Lung microvascular endothelial cell (primary cell): Measurements from ENCODE around the gene CPLANE2. TPM values are rescaled to one million over a fixed set of nuclear protein-coding genes. Genes with fewer than 3 reads are reported as not detected.
A peak's percentile ranks its signal among the peaks of the same experiment; 100 is the strongest.
"Not testable (repeated sequence)": the region's sequence is repeated elsewhere in the genome, so short reads cannot be mapped to it uniquely, and the experiment has no call there.

ENCODE experiments used
- DNase-seq, 2 donors: peaks; one replicate each; pipeline versions ENCODE4 v3.0.0 to v3.0.0-alpha.2; 2010; ENCODE audit warnings: low read depth in 2 of 2
- total RNA-seq: library from RNA; depleted of rRNA; stranded (reverse); fragments of >200 nt; gene quantifications from 2 replicates; pipeline ENCODE4 v1.2.1, GENCODE V29; 2014

The CPLANE2 gene
- total RNA-seq, 1 donor from 2014 or later, result 6.7 TPM

DNA sequence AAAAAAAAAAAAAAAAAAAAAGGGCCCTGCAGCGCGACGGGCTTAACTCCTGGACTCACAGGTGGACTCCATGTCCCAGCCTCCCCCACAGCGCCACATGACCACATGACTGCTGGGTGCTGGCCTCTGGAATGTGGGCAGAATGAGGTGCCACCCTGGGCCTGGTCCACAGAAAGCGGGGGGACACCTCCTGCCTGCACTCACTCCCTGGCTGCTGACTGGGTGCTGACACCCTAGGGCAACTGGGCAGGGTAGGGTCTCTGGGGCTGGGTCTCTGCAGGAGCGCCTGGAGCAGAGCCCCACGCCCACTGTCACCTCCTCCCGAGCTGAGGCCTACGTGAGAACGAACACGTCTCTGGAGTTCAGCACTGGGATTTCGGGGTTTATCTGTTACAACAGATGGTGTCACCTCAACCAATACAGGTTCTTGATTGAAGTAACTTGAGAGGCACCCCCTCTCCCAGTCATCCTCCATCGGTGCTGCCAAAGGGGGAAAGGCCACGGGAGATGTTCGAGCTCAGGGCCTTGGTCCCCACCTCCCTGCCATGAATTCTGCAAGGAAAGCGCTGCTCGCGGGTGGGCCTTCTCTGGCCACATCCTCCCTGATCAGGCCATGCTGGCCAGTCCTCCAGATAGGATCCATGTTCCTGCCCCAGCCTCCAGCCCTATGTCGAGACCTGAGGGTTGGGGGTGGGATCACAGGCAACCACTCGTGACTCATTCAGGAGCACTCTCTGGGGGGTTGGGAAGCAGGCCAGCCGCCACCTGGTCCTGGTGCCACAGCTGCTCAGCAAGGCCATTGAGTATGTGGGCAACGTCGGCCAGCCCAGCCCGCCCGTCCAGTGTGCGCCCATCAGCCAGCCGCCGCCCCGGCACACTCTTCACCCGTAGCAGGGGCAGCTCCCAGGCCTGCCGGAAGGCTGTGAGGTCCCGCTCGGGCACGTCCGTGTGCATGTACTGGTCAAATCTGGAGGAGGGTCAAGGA, 5.4 kb downstream of the CPLANE2 start:
- no peak for DNase-seq

GRCh38 chr1:16230744-16231143, 6.2 kb downstream of the CPLANE2 start:
- no peak for DNase-seq

DNA sequence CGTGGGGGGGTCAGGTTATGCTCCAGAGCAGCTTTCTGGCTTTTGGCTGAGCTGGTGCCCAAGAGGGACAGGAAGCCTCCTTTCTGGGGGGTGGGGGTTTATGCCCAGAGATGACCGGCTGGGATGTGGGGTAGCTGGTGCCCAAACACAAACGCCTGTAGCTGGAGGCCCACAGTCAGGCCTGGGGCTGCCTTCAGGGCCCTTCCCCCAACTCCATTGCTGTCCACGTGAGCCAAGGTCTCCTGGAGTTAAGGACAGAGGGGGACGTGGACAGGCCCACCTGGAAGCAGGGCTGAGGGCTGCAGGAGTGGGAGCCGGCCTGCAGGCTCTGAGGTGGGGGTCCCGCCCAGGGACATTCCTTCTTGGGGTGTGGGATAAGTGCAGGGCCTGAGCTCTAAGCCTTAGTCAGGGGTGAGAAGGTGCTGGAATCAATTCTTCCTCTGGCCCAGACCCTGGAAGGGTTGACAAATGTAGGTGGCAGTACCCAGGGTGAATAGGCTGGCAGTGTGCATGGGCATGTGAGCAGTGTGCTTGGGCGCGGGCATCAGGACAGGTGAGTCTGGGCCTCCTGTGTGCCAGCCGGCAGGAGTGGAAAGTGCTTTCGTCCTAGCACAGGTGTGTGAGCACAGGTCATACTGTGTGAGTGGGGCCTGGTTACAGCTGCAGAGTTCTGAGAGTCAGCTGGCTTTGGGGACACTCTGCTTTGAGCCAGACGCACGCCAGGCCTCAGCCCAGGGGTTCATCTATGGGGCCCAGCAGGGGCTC, 6.8 kb downstream of the CPLANE2 start:
- no peak for DNase-seq

DNA sequence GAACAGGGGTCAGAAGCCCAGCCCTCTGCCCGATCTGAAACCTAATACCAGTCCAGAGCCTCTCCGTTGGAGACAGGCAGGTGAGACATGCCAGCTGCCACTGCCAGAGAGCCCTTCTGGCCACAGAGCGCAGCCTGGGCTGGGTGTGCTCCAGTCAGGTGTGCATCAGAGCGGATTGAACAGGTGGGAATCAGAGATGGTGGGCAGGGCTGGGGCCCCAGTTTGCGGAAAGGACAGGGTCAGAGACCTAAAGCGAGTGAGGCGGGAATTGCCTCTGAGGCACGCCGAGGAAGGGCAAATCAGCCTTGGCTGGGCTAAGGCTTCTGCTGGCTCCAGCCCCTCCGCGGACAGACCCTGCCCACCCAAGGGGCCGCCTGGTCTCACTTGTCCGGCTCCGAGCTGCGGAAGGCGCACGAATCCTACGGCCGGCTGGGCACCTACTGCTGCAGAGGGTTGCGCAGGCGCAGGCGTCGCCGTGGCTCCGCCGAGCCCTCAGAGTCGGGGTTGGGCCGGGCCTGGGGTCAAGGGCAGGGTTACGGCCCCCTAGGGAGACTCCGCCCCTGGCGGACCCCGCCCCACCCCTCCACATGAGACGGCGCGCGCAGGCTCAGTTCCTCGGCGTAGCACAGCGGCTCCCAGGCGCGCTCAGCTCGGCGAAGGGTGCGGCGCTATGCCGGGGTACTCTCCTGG, 10.3 kb downstream of the CPLANE2 start:
- no peak for DNase-seq

DNA sequence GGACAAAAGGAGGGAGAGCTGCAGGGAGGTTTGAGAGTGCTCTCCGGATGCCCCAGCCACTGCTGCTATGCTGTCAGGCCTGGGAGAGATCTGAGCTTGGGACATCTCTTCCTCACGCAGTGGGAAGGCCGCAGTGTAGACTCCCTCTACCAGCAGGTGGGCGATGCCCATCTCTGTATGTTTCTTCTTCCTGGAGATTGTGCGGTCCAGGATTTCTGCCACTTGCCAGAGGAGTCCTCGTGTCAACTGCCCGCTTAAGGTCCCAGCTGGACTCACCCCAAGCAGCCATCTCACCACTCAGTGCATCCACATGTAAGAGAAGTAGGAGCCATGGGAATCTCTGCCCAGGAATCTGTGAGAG, 10.9 kb downstream of the CPLANE2 start:
- DNase-seq, result no peak

- DNase-seq, result no peak
Observed at GRCh38 chr1:16224472-16224871, 12.5 kb downstream of the CPLANE2 start.

DNA sequence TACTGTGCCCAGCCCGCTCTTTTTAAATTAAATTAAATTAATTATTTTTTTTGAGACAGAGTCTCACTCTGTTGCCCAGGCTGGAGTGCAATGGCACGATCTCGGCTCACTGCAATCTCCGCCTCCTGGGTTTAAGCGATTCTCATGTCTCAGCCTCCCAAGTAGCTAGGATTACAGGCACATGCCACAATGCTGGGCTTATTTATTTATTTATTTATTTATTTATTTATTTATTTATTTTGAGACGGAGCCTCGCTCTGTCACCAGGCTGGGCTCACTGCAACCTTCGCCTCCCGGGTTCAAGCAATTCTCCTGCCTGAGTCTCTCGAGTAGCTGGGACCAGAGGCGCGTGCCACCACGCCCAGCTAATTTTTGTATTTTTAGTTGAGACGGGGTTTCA, 14.3 kb downstream of the CPLANE2 start:
- DNase-seq, result not testable (repeated sequence)

- DNase-seq, result no peak
Observed at GRCh38 chr1:16221499-16221898, 15.5 kb downstream of the CPLANE2 start.

- DNase-seq, result no peak
Observed at GRCh38 chr1:16219968-16220500, 16.9 kb downstream of the CPLANE2 start.

DNA sequence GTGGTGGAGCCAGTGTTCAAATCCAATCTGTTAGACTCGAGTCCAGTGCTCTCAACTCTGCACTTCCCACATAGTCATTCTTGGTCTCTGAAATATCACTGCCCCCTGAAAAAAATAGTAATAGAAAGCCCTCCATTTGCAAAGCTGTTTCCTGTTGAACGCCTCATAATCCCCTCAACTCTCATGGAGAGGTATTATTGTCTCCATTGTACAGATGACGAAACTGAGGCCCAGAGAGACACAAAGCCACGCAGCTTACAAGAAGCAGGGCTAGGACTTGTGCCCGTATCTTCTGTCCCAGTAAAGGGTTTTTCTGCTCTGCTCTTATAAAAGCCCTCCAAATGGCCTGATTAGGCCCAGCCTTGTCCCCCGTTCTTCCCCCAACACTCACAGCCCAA, 18.3 kb downstream of the CPLANE2 start:
- DNase-seq, result no peak

DNA sequence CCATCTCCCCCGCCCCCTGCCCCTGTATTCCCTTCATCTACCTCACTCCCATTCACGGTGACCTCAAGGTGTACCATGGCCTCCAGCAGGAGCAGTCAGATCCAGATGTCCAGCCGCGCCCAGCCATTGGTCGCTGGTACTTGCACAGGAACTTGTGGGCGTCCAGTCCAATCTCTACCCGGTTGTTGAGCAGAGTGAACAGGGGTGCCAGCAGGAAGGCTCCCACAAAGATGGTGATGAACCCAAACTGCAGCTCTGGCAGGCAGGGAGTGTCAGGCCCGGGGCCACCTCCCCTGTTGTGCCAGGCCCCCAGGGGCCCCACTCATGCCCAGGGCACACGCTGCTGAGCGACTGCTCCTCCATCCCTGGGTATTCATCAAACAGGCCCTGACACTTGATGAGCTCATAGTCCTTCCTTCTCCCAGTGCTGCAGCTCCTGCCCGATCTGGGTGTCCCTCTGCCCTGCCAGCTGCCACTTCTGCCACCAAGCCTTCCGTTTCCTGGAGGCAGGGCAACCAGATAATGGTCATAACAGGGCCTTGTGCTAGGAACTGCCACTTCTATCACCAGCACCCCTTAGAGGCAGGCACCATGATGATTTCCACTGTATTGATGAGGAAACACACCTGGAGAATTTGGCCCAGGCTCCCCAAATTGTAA, 18.8 kb downstream of the CPLANE2 start:
- DNase-seq, result no peak

DNA sequence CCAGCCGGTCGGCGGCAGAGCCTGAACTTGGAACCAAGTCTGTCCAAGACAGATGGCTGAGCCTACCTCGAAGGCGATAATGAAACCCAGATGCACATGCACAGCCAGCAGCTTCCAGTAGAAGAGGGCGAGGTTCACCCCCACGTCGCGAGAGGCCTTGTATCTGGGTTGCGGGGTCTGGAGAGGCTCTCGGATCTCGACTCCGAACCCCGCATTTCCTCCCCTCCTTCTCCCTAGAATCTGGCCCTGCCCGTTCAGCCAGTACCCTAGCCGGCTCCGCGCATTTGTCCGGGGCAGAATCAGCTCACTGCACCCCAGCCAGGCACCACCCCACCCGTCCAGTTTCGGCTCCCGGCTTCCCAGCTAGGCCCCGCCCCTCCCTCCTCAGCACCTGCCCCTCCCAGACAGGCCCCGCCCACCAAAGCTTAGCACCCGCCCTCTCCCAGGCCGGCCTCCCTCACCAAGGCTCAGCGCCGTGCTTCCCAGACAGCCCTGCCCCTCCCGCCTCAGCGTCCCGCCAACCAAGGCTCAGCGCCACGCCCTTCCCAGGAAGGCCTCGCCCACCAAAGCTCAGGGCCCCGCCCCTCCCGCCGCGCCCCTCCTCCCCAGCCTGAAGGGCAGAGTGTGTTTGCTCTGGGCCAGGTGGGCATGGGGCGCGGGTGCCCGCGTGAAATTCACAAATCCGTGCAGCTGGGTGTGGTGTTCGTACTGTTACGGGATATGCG, 19.8 kb downstream of the CPLANE2 start:
- DNase-seq, result peak; percentile 97 to 99

DNA sequence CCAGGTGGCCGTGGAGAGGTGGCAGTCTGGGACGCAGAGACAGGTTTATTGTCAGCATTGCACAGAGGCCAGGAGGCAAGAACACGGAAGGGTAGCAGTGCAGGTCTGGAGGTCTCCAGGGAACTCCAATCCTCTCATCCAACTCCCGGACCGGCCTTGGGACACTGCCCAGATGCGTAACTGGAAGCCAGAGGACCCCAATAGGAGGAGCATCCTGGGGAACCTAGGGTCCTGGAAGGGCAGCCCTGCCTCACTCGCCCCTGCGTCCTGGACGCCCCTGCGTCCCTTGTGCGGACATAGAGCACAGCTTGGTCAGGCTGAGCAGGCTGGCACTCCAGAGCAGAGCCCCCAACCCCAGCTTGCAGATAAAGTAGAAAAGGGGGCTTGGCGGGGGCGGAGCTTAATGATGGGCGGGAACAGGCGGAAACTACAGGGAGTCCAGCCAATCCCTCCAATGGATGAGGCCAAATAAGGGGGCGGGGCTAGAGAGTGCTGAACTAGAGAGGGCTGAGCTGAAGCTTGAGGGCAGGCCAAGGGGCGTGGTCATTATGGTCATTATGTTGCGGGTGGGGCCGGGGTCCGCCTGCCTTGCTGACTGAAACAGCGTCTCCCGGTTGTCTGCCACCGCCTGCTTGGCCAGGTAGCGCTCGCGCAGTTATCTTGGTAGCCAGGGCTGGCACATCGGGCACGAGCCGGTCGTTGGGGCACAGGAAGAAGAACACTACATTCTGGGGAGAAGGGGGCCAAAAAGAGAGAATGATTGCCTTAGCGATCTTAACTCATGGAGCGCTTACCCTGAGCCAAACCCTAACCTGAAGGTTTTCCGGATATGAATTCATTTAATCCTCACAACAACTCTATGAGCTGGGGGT, 20.9 kb downstream of the CPLANE2 start:
- peak; percentile 86 to 94 for DNase-seq

GRCh38 chr1:16215240-16215639, 21.7 kb downstream of the CPLANE2 start:
- DNase-seq, result not testable (repeated sequence)

GRCh38 chr1:16213544-16213943, 23.4 kb downstream of the CPLANE2 start:
- not testable (repeated sequence) for DNase-seq

DNA sequence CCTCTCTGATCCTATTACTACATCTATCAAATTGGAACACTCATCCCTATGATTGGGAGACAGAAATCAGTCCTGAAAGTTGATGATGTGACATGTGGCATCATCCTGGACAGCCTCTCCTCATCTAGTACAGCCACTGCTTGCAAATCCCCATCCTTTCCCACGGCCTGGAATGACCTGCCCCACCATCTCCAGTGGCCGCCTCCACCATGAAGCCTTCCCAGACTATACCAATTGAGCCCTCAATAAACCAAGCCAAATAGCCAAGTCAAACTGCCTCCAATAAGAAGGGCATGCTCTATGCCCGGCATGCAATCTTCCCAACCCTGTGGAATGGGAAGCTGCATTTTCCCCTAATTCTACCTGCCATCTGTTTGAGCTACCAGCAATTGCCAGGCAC, 24.0 kb downstream of the CPLANE2 start:
- DNase-seq, result no peak

DNA sequence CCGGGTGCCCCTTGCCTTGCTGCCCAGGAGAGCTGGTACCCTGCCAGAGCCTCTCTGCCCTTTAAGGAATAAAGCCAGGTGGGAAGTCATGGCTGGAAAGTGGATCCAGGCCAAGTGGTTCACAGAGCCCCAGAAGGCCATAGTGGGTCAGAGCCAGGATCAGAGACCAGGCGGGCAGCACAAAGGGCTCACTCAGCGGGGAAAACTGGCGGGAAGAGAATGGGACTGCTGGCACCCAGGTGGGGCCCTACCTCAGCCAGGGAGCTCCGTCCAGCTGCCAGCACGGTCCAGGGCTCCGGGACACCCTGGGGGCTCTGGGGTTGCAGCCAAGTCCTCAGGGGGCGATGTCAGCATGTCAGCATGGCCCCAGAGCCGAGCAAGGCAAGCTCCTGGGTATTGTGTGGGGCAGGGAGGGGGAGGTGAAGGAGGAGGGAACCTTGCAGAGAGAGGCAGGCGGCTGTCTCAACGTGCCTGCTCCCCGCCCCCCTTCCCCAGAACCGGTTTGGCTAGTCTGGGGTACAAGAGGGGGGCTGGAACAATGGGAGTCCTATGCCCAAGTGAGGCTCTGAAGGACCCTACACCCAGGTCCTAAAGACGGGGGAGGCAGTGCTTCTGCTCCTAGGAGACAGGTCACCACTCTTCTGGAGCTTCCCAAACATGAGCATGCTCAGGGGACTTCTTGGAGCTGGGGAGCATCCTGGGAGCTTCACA, 24.6 kb downstream of the CPLANE2 start, which contains the start of gene ARHGEF19:
TSS of gene ARHGEF19 (minus strand) at position 402 of the 711 bp plus-strand sequence. CDS start 3,598 bp downstream, outside the sequence.
- DNase-seq, result no peak

GRCh38 chr1:16211824-16212223, 25.2 kb downstream of the CPLANE2 start:
- no peak for DNase-seq

DNA sequence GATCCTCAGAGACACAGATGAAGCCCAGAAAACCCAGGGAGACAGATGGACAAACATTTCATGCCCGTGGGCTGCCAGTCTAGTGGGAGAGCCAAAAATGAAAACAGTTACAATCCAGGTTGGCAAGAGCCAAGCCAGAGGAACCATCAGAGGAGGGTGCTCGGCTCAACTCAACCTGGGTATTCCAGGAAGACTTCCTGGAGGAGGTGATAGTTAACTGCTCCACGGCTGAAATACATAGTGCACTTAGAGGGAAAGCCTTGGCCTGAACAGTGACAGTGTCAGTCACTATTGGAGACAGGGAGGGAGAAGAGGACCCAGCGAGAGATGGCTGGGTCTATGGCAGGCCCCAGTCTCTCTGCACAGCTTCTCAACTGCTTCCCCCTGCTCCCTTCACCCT, 26.4 kb downstream of the CPLANE2 start:
- DNase-seq, result no peak
